DOHH2 (cell line): ENCODE data around the gene KIRREL3.

ENCODE experiments used
- H3F3A ChIP-seq: fragments of 200-600 bp; sonication (generic), shearing (Covaris generic); 2 replicates; pipeline ENCODE4 v1.6.0; 2016; ENCODE audit warnings: antibody characterized with exemption, mild to moderate bottlenecking; ENCODE audit not compliant: control insufficient read depth, insufficient read depth
- H3K27ac ChIP-seq: fragments of 200-600 bp; sonication (generic); 2 replicates; pipeline ENCODE4 v1.5.1; 2014; ENCODE audit warnings: low read depth, mild to moderate bottlenecking, low read length, moderate library complexity
- H3K27me3 ChIP-seq: fragments of 200-600 bp; sonication (generic); 2 replicates; pipeline ENCODE4 v1.6.1; 2014; ENCODE audit warnings: mild to moderate bottlenecking, low read length, mixed read lengths; ENCODE audit not compliant: control insufficient read depth
- H3K36me3 ChIP-seq: fragments of 200-600 bp; sonication (generic); 2 replicates; pipeline ENCODE4 v1.6.1; 2014; ENCODE audit warnings: mild to moderate bottlenecking, low read length, moderate library complexity, mixed read lengths; ENCODE audit not compliant: control insufficient read depth
- H3K4me1 ChIP-seq: fragments of 200-600 bp; sonication (generic); 2 replicates; pipeline ENCODE4 v1.6.1; 2014; ENCODE audit warnings: mild to moderate bottlenecking, low read length, mixed read lengths; ENCODE audit not compliant: control insufficient read depth
- H3K4me2 ChIP-seq: fragments of 200-600 bp; sonication (generic); 2 replicates; pipeline ENCODE4 v1.6.0; 2014; ENCODE audit warnings: mild to moderate bottlenecking, low read length, moderate library complexity
- H3K4me3 ChIP-seq: fragments of 200-600 bp; sonication (generic); 2 replicates; pipeline ENCODE4 v1.5.1; 2014; ENCODE audit warnings: mild to moderate bottlenecking, low read length, mixed read lengths
- H3K79me2 ChIP-seq: fragments of 200-600 bp; sonication (generic); 2 replicates; pipeline ENCODE4 v1.6.1; 2014; ENCODE audit warnings: mild to moderate bottlenecking, low read length, mixed read lengths; ENCODE audit not compliant: control insufficient read depth
- H3K9me2 ChIP-seq: fragments of 200-600 bp; sonication (generic); replicated peaks from 2 replicates; pipeline ENCODE4 v1.6.1; 2014; ENCODE audit warnings: mild to moderate bottlenecking, low read length, mixed read lengths; ENCODE audit not compliant: control insufficient read depth
- H3K9me3 ChIP-seq: fragments of 200-600 bp; sonication (generic); 2 replicates; pipeline ENCODE4 v1.6.1; 2014; ENCODE audit warnings: antibody characterized with exemption, low read length, mixed read lengths; ENCODE audit not compliant: control insufficient read depth, insufficient read depth
- H4K20me1 ChIP-seq: fragments of 200-600 bp; sonication (generic); 2 replicates; pipeline ENCODE4 v1.6.0; 2014; ENCODE audit warnings: low read depth, mild to moderate bottlenecking, antibody characterized with exemption, low read length, moderate library complexity; ENCODE audit not compliant: control insufficient read depth, insufficient read depth
- EZH2phosphoT487 ChIP-seq: fragments of 200-600 bp; sonication (generic); IDR thresholded peaks from 2 replicates; pipeline ENCODE4 v1.6.1; 2017; ENCODE audit warnings: borderline replicate concordance, mild to moderate bottlenecking, antibody characterized with exemption, low read length, moderate library complexity, mixed read lengths
- TF ChIP-seq, protein P1 (sequence below): fragments of 200-600 bp; sonication (generic); IDR thresholded peaks from one replicate; pipeline ENCODE4 v1.5.1; 2014; ENCODE audit warnings: antibody characterized with exemption, mild to moderate bottlenecking, low read depth, low read length; ENCODE audit not compliant: poor library complexity, severe bottlenecking

The KIRREL3 gene

DNA sequence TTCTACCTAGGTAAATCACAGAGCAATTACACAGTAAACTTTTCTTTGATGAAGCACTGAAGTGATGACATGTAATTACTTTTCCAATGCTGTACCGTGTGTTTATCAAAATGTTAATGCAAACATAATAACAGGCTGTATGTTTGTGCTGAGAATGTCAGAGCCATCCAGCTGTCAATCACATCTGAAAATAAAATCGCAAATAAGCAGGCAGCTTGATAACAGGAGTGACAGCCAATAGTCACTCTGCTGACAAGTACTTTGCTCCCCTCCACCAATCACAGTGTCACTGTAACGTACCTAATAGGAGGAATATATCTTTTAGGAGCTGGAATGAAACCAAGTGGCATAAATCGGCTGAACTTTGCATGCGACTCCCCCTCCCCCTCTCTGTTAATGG is 119.7 kb downstream of the KIRREL3 start:
- Histone ChIP-seq H3K4me2 (no peak overlapping the region), H3F3A (no peaks in the 10 kb centered on the region), H3K4me1 (no peaks in the 10 kb centered on the region), H3K9me3 (no peaks in the 10 kb centered on the region), H4K20me1 (no peaks in the 10 kb centered on the region), H3K27me3 (peaks cover 6% of the 10 kb centered on the region; the same call in 1 of the 2 replicates), H3K27ac (no peak overlapping the region), H3K9me2 (no peaks in the 10 kb centered on the region), H3K36me3 (no peaks in the 10 kb centered on the region), H3K79me2 (no peaks in the 10 kb centered on the region), H3K4me3 (no peak overlapping the region)
- TF ChIP-seq, protein P1, sequence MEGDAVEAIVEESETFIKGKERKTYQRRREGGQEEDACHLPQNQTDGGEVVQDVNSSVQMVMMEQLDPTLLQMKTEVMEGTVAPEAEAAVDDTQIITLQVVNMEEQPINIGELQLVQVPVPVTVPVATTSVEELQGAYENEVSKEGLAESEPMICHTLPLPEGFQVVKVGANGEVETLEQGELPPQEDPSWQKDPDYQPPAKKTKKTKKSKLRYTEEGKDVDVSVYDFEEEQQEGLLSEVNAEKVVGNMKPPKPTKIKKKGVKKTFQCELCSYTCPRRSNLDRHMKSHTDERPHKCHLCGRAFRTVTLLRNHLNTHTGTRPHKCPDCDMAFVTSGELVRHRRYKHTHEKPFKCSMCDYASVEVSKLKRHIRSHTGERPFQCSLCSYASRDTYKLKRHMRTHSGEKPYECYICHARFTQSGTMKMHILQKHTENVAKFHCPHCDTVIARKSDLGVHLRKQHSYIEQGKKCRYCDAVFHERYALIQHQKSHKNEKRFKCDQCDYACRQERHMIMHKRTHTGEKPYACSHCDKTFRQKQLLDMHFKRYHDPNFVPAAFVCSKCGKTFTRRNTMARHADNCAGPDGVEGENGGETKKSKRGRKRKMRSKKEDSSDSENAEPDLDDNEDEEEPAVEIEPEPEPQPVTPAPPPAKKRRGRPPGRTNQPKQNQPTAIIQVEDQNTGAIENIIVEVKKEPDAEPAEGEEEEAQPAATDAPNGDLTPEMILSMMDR = no peak
- no peak for TF ChIP-seq EZH2phosphoT487

DNA sequence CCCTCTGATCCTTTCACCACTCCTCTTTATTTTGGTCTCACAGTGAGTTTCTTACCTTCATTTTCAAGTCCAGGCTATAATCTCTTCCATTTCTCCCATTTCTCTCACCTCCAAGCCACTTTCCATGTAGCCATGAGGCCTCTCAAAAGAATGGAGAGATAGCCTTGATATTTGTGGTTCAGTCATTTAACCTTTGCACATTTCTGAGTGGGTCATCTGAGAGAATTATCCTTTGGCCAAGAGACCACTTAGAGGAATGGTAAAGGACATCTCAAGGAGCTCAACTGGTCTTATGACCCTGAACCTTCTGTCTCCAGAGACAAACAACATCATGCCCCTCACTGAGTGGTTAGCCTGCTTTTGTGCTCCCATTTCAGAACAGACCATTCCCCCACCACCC is 121.1 kb downstream of the KIRREL3 start:
- no peaks in the 10 kb centered on the region for H3F3A ChIP-seq
- H3K4me1 ChIP-seq = no peaks in the 10 kb centered on the region
- no peaks in the 10 kb centered on the region for H3K79me2 ChIP-seq
- H3K4me2 ChIP-seq = no peak overlapping the region
- no peak for TF ChIP-seq EZH2phosphoT487
- TF ChIP-seq, protein P1 = no peak
- H3K36me3 ChIP-seq = no peaks in the 10 kb centered on the region
- H3K4me3 ChIP-seq = no peak overlapping the region
- no peaks in the 10 kb centered on the region for H4K20me1 ChIP-seq
- H3K9me3 ChIP-seq = no peaks in the 10 kb centered on the region
- H3K27me3 ChIP-seq = peaks cover 6% of the 10 kb centered on the region; the same call in 1 of the 2 replicates
- H3K27ac ChIP-seq = no peak overlapping the region
- H3K9me2 ChIP-seq = no peaks in the 10 kb centered on the region

DNA sequence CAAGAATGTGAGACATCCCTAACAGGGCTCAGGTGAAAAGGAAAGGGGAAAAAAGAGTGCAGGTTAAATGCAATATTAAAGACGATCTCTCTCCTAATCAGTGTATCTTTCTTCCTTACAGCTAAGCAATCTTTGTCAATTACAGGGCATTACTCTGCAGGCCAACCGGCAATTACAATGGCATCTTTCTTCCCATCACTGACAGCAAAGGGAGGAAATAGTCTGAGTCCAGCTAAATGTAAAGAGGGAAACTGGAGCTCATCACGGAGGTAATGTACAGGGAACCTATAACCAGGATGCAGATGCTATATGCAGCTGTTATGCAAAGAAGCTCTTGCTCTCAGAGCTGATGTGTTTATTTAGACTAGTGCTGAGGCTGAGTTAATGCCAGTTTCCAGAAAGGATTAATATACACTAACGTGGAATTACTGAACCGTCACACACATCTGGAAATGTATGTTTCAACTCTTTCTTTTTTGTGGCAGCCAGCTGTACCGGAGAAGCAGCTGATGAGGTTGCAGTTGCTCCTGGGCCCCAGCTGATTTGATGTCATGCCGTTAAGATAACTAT is 121.6 kb downstream of the KIRREL3 start:
- Histone ChIP-seq H4K20me1 (no peaks in the 10 kb centered on the region), H3K9me3 (no peaks in the 10 kb centered on the region), H3K27me3 (peaks cover 6% of the 10 kb centered on the region; the same call in 1 of the 2 replicates), H3K4me2 (no peak overlapping the region), H3F3A (no peaks in the 10 kb centered on the region), H3K79me2 (no peaks in the 10 kb centered on the region), H3K9me2 (no peaks in the 10 kb centered on the region), H3K27ac (no peak overlapping the region), H3K36me3 (no peaks in the 10 kb centered on the region), H3K4me1 (no peaks in the 10 kb centered on the region), H3K4me3 (no peak overlapping the region)
- TF ChIP-seq, protein P1 = no peak
- TF ChIP-seq EZH2phosphoT487 = no peak
